ENCODE results near the gene LHFPL3.

GRCh38 chr7:104625956-104626355 is 297.6 kb downstream of the LHFPL3 start:
- TF ChIP-seq CTCF (IDR thresholded peaks at IDR 0.05) (no peak), POLR2AphosphoS5 (IDR thresholded peaks at IDR 0.05) (no peak)
